ENCODE results near the gene SGIP1.

The SGIP1 gene, protein sequence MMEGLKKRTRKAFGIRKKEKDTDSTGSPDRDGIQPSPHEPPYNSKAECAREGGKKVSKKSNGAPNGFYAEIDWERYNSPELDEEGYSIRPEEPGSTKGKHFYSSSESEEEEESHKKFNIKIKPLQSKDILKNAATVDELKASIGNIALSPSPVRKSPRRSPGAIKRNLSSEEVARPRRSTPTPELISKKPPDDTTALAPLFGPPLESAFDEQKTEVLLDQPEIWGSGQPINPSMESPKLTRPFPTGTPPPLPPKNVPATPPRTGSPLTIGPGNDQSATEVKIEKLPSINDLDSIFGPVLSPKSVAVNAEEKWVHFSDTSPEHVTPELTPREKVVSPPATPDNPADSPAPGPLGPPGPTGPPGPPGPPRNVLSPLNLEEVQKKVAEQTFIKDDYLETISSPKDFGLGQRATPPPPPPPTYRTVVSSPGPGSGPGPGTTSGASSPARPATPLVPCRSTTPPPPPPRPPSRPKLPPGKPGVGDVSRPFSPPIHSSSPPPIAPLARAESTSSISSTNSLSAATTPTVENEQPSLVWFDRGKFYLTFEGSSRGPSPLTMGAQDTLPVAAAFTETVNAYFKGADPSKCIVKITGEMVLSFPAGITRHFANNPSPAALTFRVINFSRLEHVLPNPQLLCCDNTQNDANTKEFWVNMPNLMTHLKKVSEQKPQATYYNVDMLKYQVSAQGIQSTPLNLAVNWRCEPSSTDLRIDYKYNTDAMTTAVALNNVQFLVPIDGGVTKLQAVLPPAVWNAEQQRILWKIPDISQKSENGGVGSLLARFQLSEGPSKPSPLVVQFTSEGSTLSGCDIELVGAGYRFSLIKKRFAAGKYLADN

DNA sequence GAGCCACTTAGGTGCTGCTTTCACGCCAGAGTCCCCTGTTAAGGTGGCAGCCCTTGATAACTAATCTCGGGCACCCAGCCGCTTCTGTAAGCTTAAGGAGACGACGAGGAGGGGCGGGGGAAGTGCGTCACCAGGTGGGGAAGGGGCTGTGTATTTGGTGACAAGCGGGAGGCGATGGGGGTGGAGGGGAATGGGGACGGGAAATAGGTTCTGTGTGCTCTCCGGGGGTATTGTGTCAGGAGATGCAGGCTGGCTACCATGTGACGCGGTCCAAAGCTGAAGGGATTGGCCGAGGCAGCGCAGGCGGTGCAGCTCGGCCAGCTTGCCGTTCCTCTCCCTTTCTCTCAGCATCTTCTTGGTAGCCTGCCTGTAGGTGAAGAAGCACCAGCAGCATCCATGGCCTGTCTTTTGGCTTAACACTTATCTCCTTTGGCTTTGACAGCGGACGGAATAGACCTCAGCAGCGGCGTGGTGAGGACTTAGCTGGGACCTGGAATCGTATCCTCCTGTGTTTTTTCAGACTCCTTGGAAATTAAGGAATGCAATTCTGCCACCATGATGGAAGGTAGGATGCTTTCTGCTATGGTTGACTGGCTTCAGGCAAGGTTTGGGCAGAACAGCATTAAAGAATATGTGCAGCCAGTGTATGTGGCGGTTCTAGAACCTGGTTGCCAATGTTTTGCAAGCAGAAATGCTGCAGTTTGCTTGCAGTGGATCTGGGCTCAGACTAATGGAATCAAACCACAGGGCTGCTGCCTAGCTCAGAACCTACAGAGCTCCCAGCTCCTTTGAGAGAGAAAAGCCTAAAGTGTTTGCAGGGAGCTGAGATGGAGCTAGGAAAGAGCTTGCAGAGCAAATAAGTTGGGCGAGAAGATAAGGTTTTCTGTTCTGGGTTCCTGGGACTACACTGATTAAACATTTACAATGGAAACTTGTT lies at the start of gene SGIP1:
Gene SGIP1, plus strand, starts transcription at position 350 of the 937 bp plus-strand sequence. Its CDS starts 206 bp downstream, at position 556.
- no peak for DNase-seq

DNA sequence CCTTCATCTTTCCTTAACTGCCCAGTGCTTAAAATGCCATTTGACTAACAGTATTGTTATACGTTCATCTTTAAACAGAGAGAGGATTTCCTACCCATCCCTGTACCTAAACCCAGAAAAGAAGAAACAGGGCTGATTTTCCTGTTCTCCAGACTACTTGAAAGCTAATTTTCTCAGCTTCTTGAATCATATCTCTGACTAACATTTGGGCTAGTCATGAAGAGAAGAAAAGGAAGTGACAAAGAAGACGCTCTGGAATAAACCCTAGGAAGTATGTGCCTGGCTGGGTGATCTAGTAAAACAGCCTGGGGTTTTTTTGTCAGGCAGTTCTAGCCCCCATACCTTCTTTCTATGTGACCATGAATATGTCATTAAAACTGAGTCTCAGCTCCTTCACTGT lies 44.8 kb upstream of the SGIP1 start:
- DNase-seq, result no peak

DNA sequence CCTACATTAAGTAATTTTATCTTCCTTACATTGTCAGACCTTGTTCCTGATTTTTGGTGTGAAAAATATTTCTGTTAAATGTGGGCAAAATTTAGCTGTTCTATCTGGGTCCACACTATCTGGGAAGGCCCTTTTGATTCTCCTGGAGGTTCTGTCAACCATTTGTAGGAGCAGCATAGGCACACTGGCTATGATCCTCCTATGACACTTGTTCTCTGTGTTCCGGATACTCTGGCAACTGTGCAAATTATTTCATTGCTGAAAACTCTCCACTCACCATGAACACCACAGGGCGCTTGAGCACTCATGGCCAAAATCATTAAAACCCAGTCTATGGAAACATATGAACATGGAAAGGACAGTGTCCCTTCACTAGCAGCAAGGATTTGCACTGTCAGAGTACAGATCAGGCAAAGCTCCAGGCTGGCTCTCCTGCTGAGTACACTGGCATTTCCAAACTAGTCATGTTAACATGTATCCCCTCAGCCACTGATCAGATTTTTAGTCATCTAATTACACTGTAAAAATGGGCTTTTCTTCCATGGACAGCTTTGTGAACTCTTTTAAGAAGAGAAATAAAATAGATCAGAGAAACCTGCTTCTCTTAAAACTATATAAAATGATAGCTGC lies 43.9 kb upstream of the SGIP1 start:
- DNase-seq, result no peak

DNA sequence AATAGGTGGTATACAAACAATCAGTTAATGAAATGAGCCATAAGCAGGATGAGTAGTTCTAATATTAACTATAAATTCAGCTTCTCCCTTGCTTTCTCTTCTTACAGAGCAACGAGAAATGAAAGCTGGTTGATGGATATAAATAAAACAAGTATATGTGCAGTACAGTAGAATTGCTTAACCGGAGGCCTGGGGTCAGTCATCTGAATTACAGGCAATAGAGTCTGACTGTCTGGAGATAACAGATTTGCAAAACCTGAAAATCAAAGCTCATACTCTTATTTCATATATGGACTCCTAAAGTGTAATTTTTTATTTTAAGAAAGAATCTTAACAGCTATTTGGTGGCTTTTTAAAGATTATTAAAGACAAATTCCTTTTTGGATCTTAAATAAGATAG lies 43.1 kb upstream of the SGIP1 start:
- no peak for DNase-seq

DNA sequence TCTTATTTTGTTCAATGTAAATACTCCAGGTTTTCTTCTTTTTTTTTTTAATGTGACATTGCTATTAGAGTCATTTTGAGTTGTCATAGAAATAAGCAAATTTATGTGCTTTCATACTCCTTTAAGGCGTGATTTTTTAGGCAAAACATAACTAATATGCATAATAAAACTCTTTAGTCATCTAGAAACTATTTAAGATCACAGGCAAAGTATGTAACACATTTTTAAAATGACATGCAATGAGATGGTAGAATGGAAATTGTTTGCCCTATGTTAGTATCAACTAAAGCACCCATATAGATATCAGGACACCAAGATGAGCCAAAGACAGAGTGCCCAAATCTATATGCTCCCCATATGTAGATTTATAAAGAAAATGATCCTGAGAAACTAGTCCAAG lies 41.5 kb upstream of the SGIP1 start:
- DNase-seq, result no peak

DNA sequence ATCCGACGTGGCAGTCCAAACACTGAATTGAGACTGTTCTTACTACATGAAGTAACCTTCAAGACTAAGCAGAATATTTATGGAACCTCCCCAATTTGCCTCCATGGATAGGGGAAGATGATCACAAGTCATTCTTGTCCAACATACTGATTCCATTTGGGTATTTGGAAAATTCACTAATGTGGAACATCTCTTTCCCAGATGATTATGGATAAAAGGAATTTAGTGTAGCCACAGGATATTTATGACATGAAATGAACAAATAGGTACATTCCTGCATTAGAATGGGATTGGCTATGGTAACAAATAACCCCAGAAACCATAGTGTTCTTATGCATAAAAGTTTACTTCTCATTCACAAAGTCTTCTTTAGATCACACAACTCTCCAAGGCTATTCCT lies 40.2 kb upstream of the SGIP1 start:
- DNase-seq, result no peak

DNA sequence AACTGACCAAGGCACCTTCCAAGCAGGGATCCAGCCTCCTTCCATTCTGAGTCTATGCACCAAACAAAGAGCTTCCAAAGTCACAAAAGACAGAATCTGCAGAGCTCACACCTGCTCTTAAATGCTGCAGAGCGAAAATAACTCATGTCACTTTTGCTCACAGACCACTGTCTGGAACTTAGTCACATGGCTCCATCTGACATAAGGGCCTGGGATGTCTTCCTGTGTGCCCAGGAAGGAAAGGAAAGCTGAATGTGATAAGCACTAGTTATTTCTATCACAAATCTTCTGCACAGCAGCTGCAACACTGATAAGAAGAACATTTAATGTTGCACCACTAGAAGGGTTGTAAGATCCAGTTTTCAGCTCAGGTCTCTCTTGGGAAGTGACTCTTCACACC lies 39.5 kb upstream of the SGIP1 start:
- DNase-seq, result no peak

DNA sequence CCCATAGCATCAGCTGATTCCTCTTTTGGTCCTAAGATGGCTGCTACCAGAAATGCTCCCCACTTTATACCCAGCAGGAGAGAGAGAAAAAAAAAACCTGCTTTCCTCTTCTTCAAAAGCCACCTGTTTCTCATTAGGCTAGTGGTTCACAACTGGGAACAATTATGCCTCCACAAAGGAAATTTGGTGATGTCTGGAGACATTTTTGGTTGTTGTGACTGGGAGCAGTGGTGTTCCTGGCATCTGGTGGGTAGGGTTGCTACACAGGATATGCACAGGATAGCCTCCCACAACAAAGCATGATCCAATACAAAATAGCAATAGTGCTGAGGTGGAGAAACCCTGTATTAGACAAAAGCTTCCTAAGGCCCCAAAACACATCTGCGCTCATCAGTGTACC lies 38.5 kb upstream of the SGIP1 start:
- DNase-seq, result no peak

DNA sequence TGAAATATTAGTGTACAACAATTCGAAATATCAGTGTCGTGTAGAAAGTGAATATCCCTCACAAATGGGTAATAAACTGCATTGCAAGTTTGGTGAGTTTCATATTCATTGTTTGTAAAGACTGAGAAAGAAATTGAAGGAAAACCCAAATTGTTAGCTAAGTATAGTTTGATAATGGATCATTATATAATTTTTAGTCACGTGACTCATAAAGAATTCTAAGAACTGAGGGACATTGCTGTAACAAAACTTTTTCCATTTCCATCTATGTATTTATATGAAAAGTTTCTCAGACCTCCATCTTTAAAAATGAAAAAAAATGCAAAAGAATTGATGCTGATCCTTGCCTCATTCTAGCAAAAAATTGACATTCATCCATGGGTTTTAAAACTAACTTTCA lies 36.0 kb upstream of the SGIP1 start:
- DNase-seq, result no peak

DNA sequence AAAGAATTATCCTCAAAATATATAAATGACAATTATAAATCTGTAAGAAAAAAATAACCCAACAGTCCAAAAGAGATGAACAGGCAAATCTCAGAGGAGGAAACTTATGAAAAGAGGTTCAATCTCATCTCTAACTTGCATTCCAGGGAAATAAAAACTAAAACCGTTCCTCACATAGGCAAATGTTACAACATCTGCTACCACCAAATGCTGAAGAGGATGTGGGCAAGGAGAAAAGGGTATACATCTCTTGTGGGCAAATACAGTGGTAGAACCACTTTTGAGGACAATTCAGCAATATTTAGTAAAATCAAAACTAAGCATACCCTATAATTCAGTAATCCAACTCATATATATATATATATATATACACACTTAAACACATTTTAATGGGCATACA lies 33.7 kb upstream of the SGIP1 start:
- DNase-seq, result no peak

DNA sequence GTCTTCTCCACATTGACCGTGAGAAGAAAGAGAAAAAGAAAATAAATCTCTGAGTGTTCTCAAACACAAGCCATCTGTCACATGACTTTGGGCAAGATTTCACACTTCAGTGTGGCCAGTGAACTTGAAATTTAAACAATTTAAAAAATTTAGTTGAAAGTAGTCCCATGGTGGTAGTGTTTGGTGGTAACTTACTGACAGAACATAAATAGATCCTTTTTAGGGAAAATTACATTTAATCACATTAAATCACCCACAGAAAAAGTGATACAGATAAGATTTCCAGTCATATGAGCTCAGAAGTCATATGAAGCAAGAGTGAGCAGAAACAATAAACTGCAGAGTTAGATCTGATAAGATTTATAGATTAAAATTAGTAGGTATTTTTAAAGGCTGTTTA lies 31.9 kb upstream of the SGIP1 start:
- no peak for DNase-seq

DNA sequence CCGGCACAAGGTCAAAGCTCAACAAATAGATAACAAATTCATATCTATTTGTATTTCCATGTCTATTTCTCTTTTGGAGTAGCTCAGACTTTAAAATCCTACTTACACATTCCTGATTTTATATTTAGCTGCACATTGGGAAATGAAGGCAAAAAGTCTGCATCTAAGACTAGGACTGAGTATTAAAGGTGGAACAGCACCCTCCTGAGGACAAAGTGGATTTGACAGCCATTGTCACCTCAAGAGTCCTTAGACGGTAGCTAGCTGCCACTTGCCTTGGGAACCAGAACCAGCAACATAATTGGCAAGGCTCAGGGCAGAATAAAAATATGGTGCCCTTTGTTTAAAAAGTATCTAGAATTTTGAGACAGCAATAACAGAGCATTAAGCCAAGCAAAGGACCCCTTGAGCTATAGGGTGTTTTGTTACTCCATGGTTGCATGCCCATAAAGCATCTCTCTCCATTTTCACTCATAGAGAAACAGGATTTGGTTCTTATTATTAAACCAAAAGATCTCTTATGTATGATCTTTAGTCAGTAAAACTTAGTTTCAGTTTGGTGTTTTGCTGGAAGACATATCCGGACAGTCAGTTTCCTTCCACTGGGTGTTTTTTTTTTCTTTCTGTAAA lies 30.0 kb upstream of the SGIP1 start:
- DNase-seq, result peak; percentile 32

DNA sequence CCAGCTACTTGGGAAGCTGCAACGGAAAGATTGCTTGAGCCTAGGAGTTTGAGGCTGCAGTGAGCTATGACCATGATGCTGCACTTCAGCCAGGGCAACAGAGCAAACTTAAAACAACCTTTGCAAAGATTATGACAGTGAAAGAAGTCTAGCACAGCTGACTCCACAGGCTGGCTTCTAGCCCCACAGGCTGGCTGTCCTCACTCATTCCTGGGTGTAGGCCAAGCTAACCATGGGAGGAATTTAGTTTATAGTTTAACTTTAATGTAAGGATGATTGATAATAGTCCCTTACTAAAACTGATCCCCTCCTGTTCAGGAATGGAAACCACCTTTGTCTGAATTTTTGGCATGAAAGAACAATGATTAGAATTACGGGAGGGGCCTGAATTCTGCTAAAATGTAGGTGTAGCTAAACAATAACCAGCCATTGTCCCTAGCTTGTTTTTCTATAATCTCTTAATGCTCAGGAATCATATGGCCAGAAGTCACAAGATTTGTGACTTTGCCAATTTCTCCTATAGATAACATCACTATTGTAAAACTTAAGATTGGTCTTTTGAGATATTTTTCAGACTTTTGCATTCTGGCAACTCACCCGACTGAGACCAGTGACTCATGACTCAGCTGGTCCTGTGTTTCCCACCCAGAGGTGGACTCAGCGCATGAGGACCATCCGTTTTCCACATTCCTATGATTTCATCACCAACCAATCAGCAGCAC lies 28.1 kb upstream of the SGIP1 start:
- no peak for DNase-seq

DNA sequence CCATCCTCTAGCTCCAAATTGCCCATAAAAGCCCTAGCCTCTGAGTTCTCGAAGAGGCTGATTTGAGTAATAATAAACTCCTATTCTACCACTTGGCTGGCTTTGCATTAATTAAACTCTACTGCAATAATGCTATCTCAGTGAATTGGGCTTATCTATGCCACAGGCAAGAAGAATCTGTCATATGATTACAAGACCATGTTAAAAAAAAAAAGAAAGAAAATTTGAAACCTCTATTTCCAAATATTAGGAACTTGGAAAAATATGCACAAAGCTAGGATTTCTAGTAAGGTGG lies 27.6 kb upstream of the SGIP1 start:
- no peak for DNase-seq

DNA sequence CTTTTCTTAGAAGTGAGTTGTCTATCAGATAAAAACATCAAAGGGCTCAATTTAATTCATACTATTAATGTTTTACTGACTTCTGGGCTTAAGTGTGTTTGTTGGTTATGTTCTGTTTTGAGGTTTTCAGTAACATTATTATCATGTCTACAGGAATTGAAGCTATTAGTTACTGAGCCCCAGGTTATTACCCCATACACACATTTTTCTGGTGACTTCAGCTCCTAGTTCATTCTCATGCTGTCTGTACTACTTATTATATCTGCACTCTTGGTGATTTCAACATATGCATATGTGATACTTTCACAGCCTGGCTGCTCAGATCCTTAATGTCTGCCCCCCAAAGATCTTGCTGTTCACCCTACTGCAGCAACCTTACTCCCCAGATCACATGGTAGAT lies 27.0 kb upstream of the SGIP1 start:
- no peak for DNase-seq

DNA sequence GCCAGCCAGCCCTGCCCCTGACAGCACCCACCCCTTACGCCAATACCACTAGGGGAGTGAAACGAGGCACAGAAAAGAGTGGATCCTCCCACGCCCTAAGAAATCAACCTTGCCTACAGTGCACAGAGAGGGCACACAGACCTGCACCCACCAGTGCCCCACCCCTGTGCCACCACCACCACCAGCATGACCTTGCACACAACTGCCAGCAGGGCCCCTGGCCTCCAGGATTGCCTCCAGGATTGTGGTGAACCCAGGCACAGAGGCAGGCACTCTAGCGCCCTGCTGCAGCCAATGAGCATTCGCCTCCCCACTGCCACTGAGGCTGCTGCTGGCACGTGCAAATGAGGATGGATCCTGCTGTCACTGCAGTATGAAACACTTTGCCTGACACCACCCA lies 23.5 kb upstream of the SGIP1 start:
- no peak for DNase-seq

DNA sequence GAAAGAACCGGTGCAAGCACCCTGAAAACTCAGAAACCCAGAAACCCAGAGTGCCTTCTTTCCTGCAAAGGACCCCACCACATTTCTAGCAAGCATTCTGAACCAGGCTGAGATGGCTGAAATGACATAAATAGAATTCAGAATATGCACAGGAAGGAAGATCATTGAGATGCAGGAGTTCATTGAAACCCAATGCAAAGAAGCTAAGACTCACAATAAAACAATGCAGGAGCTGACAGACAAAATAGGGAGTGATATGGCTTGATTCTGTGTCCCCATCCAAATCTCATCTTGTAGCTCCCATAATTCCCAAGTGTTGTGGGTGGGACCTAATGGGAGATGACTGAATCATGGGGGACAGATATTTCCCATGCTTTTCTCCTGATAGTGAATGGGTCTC lies 22.8 kb upstream of the SGIP1 start:
- DNase-seq, result no peak

DNA sequence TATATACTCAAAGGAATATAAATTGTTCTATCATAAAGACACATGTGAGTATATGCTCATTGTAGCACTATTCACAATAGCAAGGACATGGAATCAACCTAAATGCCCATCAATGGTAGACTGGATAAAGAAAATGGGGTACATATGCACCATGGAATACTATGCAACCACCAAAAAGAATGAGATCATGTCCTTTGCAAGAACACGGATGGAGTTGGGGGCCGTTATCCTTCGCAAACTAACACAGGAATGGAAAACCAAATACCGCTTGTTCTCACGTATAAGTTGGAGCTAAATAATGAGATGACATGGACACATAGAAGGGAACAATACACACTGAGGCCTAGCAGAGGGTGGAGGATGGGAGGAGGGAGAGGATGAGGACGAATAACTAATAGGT lies 16.0 kb upstream of the SGIP1 start:
- DNase-seq, result no peak

DNA sequence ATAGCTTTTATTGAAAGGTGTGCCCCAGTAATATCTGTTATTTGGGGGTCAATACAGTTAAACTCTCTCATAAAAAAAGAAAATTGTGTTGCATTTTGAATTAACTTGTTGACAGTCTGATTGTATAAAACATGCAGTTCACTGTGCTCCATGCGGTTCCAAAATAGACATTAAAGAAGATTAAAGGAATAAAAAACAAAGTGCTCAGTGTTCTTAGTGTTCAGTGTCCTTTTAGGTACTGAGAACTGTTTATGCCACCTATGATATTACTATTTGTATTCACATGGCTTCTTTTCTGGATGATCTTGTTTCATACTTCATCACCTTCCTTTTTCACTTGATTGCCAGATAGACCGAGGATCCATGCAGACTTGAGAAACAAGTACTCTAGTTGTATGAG lies 15.3 kb upstream of the SGIP1 start:
- DNase-seq, result no peak

DNA sequence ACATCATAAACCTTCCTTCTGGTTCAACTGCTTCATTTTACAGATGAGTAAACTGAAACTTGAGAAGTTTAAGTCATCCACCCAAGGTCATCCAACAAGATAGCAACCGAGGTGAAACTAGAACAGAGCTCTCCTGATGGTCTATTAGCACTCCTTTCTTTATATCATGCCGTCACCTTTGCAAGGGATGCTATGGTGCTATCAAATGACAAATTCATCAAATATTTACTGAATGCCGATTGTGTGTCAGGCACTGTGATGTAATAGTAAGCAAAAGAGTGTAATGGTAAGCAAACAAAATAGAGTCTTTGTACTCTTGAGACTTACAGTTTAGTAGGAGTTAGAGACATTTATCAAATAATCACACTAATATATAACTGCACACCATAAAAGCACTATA lies 14.0 kb upstream of the SGIP1 start:
- DNase-seq, result no peak

DNA sequence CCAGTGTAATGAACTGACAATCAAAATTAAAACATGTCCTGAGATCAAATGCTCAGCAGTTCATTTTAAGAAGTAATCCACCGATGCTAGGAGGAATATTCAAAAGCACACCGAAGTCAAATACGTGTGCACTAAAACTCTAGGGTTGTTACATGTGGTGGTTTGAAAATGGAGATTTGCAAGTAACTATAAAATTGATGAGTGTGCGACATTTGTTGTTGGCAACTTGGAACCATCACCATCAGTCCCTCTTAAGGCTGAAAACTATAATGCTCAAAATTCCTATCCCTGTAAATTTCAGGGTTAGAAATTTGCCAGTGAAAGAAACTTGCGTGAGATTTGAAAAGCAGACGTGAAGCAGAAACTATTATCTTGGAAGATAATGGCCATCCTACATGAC lies 13.3 kb upstream of the SGIP1 start:
- no peak for DNase-seq
